HUES6 (cell line): ENCODE data around the gene TTLL10.

Source experiments
- H3K27ac ChIP-seq: 2 replicates; pipeline ENCODE4 v1.7.0; 2013; ENCODE audit warnings: low read depth, mild to moderate bottlenecking, low read length, inconsistent platforms
- H3K27me3 ChIP-seq: 2 replicates; pipeline ENCODE4 v1.6.1; 2013; ENCODE audit warnings: low read length; ENCODE audit not compliant: control insufficient read depth, insufficient read depth
- H3K36me3 ChIP-seq: 2 replicates; pipeline ENCODE4 v1.6.1; 2013; ENCODE audit warnings: low read length; ENCODE audit not compliant: control insufficient read depth, insufficient read depth
- H3K4me1 ChIP-seq: 2 replicates; pipeline ENCODE4 v1.6.1; 2013; ENCODE audit warnings: low read length; ENCODE audit not compliant: control insufficient read depth, insufficient read depth
- H3K4me3 ChIP-seq: 2 replicates; pipeline ENCODE4 v1.5.1; 2013; ENCODE audit warnings: low read depth, low read length
- H3K9ac ChIP-seq: one replicate; pipeline ENCODE4 v1.6.1; 2013; ENCODE audit warnings: mild to moderate bottlenecking, low read length
- H3K9me3 ChIP-seq: 2 replicates; pipeline ENCODE4 v1.6.1; 2013; ENCODE audit warnings: low read depth, low read length; ENCODE audit not compliant: control insufficient read depth, insufficient read depth

TTLL10 gene

GRCh38 chr1:1202831-1203560 is 29.3 kb downstream of the TTLL10 start:
- Histone ChIP-seq H3K9me3 (no peaks in the 10 kb centered on the region), H3K36me3 (no peaks in the 10 kb centered on the region), H3K9ac (no peak overlapping the region), H3K4me1 (peaks cover 20% of the 10 kb centered on the region), H3K27me3 (peaks cover 50% of the 10 kb centered on the region), H3K4me3 (no peak overlapping the region), H3K27ac (no peak overlapping the region)

GRCh38 chr1:1203561-1204424 is 30.1 kb downstream of the TTLL10 start:
- Histone ChIP-seq H3K4me1 (peaks cover 25% of the 10 kb centered on the region), H3K9ac (no peak overlapping the region), H3K4me3 (no peak overlapping the region), H3K36me3 (no peaks in the 10 kb centered on the region), H3K9me3 (no peaks in the 10 kb centered on the region), H3K27me3 (peaks cover 50% of the 10 kb centered on the region), H3K27ac (no peak overlapping the region)

GRCh38 chr1:1204425-1204920 is 30.8 kb downstream of the TTLL10 start:
- no peaks in the 10 kb centered on the region for H3K9me3 ChIP-seq
- no peak overlapping the region for H3K4me3 ChIP-seq
- no peaks in the 10 kb centered on the region for H3K36me3 ChIP-seq
- peaks cover 50% of the 10 kb centered on the region for H3K27me3 ChIP-seq
- H3K4me1 ChIP-seq: peaks cover 25% of the 10 kb centered on the region
- no peak overlapping the region for H3K27ac ChIP-seq
- no peak overlapping the region for H3K9ac ChIP-seq

GRCh38 chr1:1204998-1205768 is 31.5 kb downstream of the TTLL10 start:
- Histone ChIP-seq H3K27me3 (peaks cover 50% of the 10 kb centered on the region), H3K27ac (no peak overlapping the region), H3K36me3 (no peaks in the 10 kb centered on the region), H3K4me1 (peaks cover 25% of the 10 kb centered on the region), H3K4me3 (no peak overlapping the region), H3K9me3 (no peaks in the 10 kb centered on the region), H3K9ac (no peak overlapping the region)

GRCh38 chr1:1205769-1206375 is 32.2 kb downstream of the TTLL10 start:
- Histone ChIP-seq H3K27ac (no peak overlapping the region), H3K4me1 (peaks cover 22% of the 10 kb centered on the region), H3K9ac (peak overlapping the region; percentile 22)

GRCh38 chr1:1206376-1206965 is 32.8 kb downstream of the TTLL10 start, which contains the start of gene TNFRSF18:
Gene TNFRSF18 (minus strand): TSS chr1:1206592. CDS start chr1:1206571, 21 bp downstream.
- H3K4me3 ChIP-seq: peak within 1 kb of the TSS; percentile 57
- H3K9me3 ChIP-seq: no peaks in the 10 kb centered on the region
- peaks cover 45% of the 10 kb centered on the region for H3K27me3 ChIP-seq
- peaks cover 22% of the 10 kb centered on the region for H3K4me1 ChIP-seq
- H3K9ac ChIP-seq: peak within 1 kb of the TSS; percentile 22
- H3K27ac ChIP-seq: no peak within 1 kb of the TSS
- H3K36me3 ChIP-seq: no peaks in the 10 kb centered on the region

More at GRCh38 chr1:1205769-1206375, 32.2 kb downstream of the TTLL10 start:
- Histone ChIP-seq H3K9me3 (no peaks in the 10 kb centered on the region), H3K27me3 (peaks cover 45% of the 10 kb centered on the region), H3K36me3 (no peaks in the 10 kb centered on the region), H3K4me3 (peak overlapping the region; percentile 57)

- no peak overlapping the region for H3K9ac ChIP-seq
- peaks cover 22% of the 10 kb centered on the region for H3K4me1 ChIP-seq
- peaks cover 45% of the 10 kb centered on the region for H3K27me3 ChIP-seq
- no peaks in the 10 kb centered on the region for H3K9me3 ChIP-seq
- no peaks in the 10 kb centered on the region for H3K36me3 ChIP-seq
- no peak overlapping the region for H3K27ac ChIP-seq
- H3K4me3 ChIP-seq: peak overlapping the region; percentile 57; the same call in 1 of the 2 replicates
These were observed 33.4 kb downstream of the TTLL10 start for GRCh38 chr1:1206966-1207531.

GRCh38 chr1:1207571-1207892 is 33.9 kb downstream of the TTLL10 start:
- H3K36me3 ChIP-seq: no peaks in the 10 kb centered on the region
- no peak overlapping the region for H3K27ac ChIP-seq
- peaks cover 45% of the 10 kb centered on the region for H3K27me3 ChIP-seq
- H3K9me3 ChIP-seq: no peaks in the 10 kb centered on the region
- H3K4me3 ChIP-seq: no peak overlapping the region
- H3K9ac ChIP-seq: no peak overlapping the region
- peaks cover 22% of the 10 kb centered on the region for H3K4me1 ChIP-seq

GRCh38 chr1:1208713-1209433 is 35.2 kb downstream of the TTLL10 start:
- H3K9me3 ChIP-seq: no peaks in the 10 kb centered on the region
- no peaks in the 10 kb centered on the region for H3K36me3 ChIP-seq
- no peak overlapping the region for H3K27ac ChIP-seq
- H3K27me3 ChIP-seq: peaks cover 34% of the 10 kb centered on the region
- H3K4me3 ChIP-seq: no peak overlapping the region
- no peak overlapping the region for H3K9ac ChIP-seq
- peaks cover 22% of the 10 kb centered on the region for H3K4me1 ChIP-seq
